ENCODE measurements around the gene CFAP97. TPM values are rescaled to one million over a fixed set of nuclear protein-coding genes. Genes with fewer than 3 reads are reported as not detected.

CFAP97 gene
- polyA plus RNA-seq, 1 donor (not counting 4 experiments of a cell fraction or from before 2014, with no cell fraction given) = 24.9 TPM

DNA sequence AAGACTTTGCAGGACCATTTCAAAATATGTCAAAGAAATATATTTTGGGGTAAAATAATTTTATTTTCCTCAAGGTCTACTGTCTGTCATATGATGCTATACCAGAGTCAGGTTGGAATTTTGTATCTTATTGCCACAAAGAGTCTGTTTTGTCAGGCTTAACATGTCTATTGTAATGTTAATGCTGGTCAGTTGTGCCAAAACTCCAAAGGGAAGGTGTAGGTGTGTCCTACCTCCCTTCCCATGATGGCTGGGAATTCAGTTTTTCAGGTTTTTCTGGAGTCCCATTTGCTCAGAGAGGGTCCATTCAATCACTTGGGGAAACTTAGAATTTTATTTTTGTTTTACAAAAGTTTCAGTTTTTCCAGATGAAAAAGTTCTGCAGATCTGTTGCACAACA lies 94.1 kb downstream of the CFAP97 start:
- H3K27ac ChIP-seq (ENCODE audit: control insufficient read depth, insufficient read depth, low read length) = no peak overlapping the region
- H3K27me3 ChIP-seq (ENCODE audit: control insufficient read depth, extremely low read depth, insufficient read depth, low read length) = no peaks in the 10 kb centered on the region
- no peak overlapping the region for H3K4me2 ChIP-seq (ENCODE audit: control insufficient read depth, extremely low read depth, insufficient read depth, low read depth, low read length)
- FAIRE-seq (no peak), DNase-seq (ENCODE audit: low read depth, low spot score) (no peak)
- no peaks in the 10 kb centered on the region for H4K20me1 ChIP-seq (ENCODE audit: control insufficient read depth, extremely low read depth, insufficient read depth, low read length)
- no peak overlapping the region for H3K4me3 ChIP-seq (ENCODE audit: control insufficient read depth in 2 of 3, extremely low read depth in 1 of 3, insufficient read depth in 2 of 3, low read depth in 1 of 3, low read length in 3 of 3)
- no peaks in the 10 kb centered on the region for H3K79me2 ChIP-seq (ENCODE audit: control insufficient read depth, insufficient read depth, low read length)
- dilution Hi-C loops (cut with MboI; ENCODE audit: extremely low pct_ligation_motif_present, low sequenced_read_pairs) = no loop called here
- no peaks in the 10 kb centered on the region for H3K9me1 ChIP-seq (ENCODE audit: control insufficient read depth, extremely low read depth, insufficient read depth, low read length)
- TF ChIP-seq EZH2 (IDR thresholded peaks at IDR 0.05; ENCODE audit: low read length) = no peak
- TF ChIP-seq, protein P1, sequence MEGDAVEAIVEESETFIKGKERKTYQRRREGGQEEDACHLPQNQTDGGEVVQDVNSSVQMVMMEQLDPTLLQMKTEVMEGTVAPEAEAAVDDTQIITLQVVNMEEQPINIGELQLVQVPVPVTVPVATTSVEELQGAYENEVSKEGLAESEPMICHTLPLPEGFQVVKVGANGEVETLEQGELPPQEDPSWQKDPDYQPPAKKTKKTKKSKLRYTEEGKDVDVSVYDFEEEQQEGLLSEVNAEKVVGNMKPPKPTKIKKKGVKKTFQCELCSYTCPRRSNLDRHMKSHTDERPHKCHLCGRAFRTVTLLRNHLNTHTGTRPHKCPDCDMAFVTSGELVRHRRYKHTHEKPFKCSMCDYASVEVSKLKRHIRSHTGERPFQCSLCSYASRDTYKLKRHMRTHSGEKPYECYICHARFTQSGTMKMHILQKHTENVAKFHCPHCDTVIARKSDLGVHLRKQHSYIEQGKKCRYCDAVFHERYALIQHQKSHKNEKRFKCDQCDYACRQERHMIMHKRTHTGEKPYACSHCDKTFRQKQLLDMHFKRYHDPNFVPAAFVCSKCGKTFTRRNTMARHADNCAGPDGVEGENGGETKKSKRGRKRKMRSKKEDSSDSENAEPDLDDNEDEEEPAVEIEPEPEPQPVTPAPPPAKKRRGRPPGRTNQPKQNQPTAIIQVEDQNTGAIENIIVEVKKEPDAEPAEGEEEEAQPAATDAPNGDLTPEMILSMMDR (optimal IDR thresholded peaks at IDR 0.05 in 1 of 3, IDR thresholded peaks at IDR 0.05 in 1 of 3, conservative IDR thresholded peaks at IDR 0.05 in 1 of 3; ENCODE audit: extremely low read depth in 1 of 3, insufficient read depth in 2 of 3, low read length in 3 of 3) = no peak
- H3K4me1 ChIP-seq (ENCODE audit: control insufficient read depth, extremely low read depth, insufficient read depth, low read length) = peaks cover 7% of the 10 kb centered on the region
- no peaks in the 10 kb centered on the region for H3K36me3 ChIP-seq (ENCODE audit: control insufficient read depth in 2 of 2, extremely low read depth in 1 of 2, insufficient read depth in 2 of 2, low read length in 2 of 2)
- H3K9me3 ChIP-seq (ENCODE audit: control insufficient read depth, low read depth, low read length) = no peaks in the 10 kb centered on the region
- H3K9ac ChIP-seq (ENCODE audit: control insufficient read depth, extremely low read depth, insufficient read depth, low read length) = no peak overlapping the region
- H2AFZ ChIP-seq (ENCODE audit: control insufficient read depth, low read length) = no peak overlapping the region

Other genes starting within 250 kb of the CFAP97 start
- gene HELT, start 185.5 kb downstream of the CFAP97 start, polyA plus RNA-seq = not detected in 3 replicates
- gene SLC25A4, start 60.7 kb downstream of the CFAP97 start, polyA plus RNA-seq = 10.4 to 13.2 TPM (median 12.0 TPM) in 3 replicates
- 3.4 to 5.0 TPM (median 5.0 TPM) in 3 replicates for gene SNX25, start 5.6 kb upstream of the CFAP97 start, polyA plus RNA-seq
- 0.03 to 0.22 TPM (median 0.15 TPM) in 3 replicates for gene LRP2BP, start 191.9 kb upstream of the CFAP97 start, polyA plus RNA-seq
- 4.4 to 9.4 TPM (median 8.0 TPM) in 3 replicates for gene ANKRD37, start 192.8 kb upstream of the CFAP97 start, polyA plus RNA-seq
- 24.6 to 41.7 TPM (median 24.7 TPM) in 3 replicates for gene UFSP2, start 222.0 kb upstream of the CFAP97 start, polyA plus RNA-seq

Measured in keratinocyte (primary cell).